ENCODE measurements around the gene SYNGAP1.

DNA sequence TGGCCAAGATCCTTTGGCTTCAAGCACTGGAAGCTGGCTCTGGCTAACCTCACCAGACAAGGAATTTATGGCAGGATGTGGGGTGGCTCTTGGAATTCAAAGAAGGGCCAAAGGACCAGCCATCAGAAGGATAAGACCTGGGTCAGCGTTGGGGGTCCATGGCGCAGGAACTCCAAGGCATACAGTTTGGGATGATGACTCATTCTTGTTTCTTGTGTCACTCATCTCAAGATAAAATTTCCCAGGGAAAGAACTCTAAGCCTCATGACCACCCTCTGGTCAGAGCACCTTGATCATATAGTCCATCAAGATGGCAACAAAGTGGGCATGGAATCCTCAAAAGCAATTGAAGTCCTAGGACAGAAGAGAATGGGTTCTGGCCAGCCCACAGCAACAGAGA lies 39.4 kb downstream of the SYNGAP1 start:
- TF ChIP-seq, protein P1, sequence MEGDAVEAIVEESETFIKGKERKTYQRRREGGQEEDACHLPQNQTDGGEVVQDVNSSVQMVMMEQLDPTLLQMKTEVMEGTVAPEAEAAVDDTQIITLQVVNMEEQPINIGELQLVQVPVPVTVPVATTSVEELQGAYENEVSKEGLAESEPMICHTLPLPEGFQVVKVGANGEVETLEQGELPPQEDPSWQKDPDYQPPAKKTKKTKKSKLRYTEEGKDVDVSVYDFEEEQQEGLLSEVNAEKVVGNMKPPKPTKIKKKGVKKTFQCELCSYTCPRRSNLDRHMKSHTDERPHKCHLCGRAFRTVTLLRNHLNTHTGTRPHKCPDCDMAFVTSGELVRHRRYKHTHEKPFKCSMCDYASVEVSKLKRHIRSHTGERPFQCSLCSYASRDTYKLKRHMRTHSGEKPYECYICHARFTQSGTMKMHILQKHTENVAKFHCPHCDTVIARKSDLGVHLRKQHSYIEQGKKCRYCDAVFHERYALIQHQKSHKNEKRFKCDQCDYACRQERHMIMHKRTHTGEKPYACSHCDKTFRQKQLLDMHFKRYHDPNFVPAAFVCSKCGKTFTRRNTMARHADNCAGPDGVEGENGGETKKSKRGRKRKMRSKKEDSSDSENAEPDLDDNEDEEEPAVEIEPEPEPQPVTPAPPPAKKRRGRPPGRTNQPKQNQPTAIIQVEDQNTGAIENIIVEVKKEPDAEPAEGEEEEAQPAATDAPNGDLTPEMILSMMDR (conservative IDR thresholded peaks at IDR 0.05; ENCODE audit: low read depth, low read length) = no peak
- no peak for TF ChIP-seq EZH2 (IDR thresholded peaks at IDR 0.05; ENCODE audit: low read length, unreplicated experiment)
- no peak for TF ChIP-seq EZH2phosphoT487 (IDR thresholded peaks at IDR 0.05; ENCODE audit: borderline replicate concordance, low read length)
